Left renal cortex interstitium (tissue), 4 donors: Measurements from ENCODE around the gene PIK3CG. TPM values are rescaled to one million over a fixed set of nuclear protein-coding genes. Genes with fewer than 3 reads are reported as not detected.
"Not testable (repeated sequence)": the region's sequence is repeated elsewhere in the genome, so short reads cannot be mapped to it uniquely, and the experiment has no call there.

ENCODE experiments used
- DNase-seq, 4 donors: peaks; one replicate each; pipeline ENCODE4 v3.0.0-alpha.2; 2013; ENCODE audit warnings: low read depth in 4 of 4, low spot score in 2 of 4, missing footprints in 1 of 4
- polyA plus RNA-seq, 4 donors: library from polyadenylated mRNA; unstranded; fragments of 120-200 nt; gene quantifications; one replicate each; pipeline ENCODE4 v1.2.1, GENCODE V29; 2013; ENCODE audit not compliant: insufficient read length in 4 of 4

The PIK3CG gene
- polyA plus RNA-seq, 4 donors: 2.2 to 3.2 (median 2.3) TPM

GRCh38 chr7:106927536-106927935 is 62.5 kb downstream of the PIK3CG start:
- peak in 1 of 4 donors; percentile 46 for DNase-seq

- not testable (repeated sequence) for DNase-seq
Observed at GRCh38 chr7:106929616-106930015, 64.5 kb downstream of the PIK3CG start.

GRCh38 chr7:106936236-106936635 is 71.2 kb downstream of the PIK3CG start:
- DNase-seq: no peak

- DNase-seq: not testable (repeated sequence)
Observed at GRCh38 chr7:106938122-106938521, 73.0 kb downstream of the PIK3CG start.

GRCh38 chr7:106938803-106939202 is 73.7 kb downstream of the PIK3CG start:
- no peak for DNase-seq

- no peak for DNase-seq
Observed at GRCh38 chr7:106944035-106944665, 79.1 kb downstream of the PIK3CG start.

- peak in 3 of 4 donors; percentile 41 to 74 (median 57) for DNase-seq
Observed at GRCh38 chr7:106947244-106947728, 82.2 kb downstream of the PIK3CG start.

- DNase-seq: no peak
Observed at GRCh38 chr7:106952001-106952657, 87.0 kb downstream of the PIK3CG start.

- DNase-seq: no peak
Observed at GRCh38 chr7:106952658-106953231, 87.7 kb downstream of the PIK3CG start.

GRCh38 chr7:106954840-106955239 is 89.8 kb downstream of the PIK3CG start:
- DNase-seq: no peak

GRCh38 chr7:106955857-106956256 is 90.8 kb downstream of the PIK3CG start:
- not testable (repeated sequence) for DNase-seq

Other genes with a start within 250 kb of the PIK3CG start
- 10 to 100 TPM in 1 of 4 donors, 1 to 10 TPM in 3; 7.0 to 11.8 (median 8.2) TPM for gene CCDC71L, start 204.1 kb upstream of the PIK3CG start, polyA plus RNA-seq
- 10 to 100 TPM; 35.7 to 40.5 (median 38.3) TPM for gene PRKAR2B, start 179.4 kb downstream of the PIK3CG start, polyA plus RNA-seq